HEK293 (cell line): ENCODE data around the gene ZCCHC17.
A peak's percentile ranks its signal among the peaks of the same experiment; 100 is the strongest.

Source experiments
- BCL11B ChIP-seq: fragments of 450-650 bp; formaldehyde crosslinking; IDR thresholded peaks from 2 replicates; pipeline ENCODE4 v1.5.1; 2016; ENCODE audit warnings: low read depth, missing biosample characterization, missing genetic modification characterization
- KLF8 ChIP-seq: fragments of 450-650 bp; formaldehyde crosslinking; IDR thresholded peaks from 2 replicates; pipeline ENCODE4 v1.5.1; 2016; ENCODE audit warnings: missing biosample characterization, missing genetic modification characterization
- MYNN ChIP-seq: fragments of 450-650 bp; formaldehyde crosslinking; IDR thresholded peaks from 2 replicates; pipeline ENCODE4 v1.5.1; 2016; ENCODE audit warnings: missing biosample characterization, missing genetic modification characterization, borderline replicate concordance
- OSR2 ChIP-seq: fragments of 450-650 bp; formaldehyde crosslinking; IDR thresholded peaks from 2 replicates; pipeline ENCODE4 v1.5.1; 2016; ENCODE audit warnings: missing biosample characterization, missing genetic modification characterization
- PRDM1 ChIP-seq: fragments of 450-650 bp; formaldehyde crosslinking; IDR thresholded peaks from 2 replicates; pipeline ENCODE4; 2016; ENCODE audit warnings: missing biosample characterization, missing genetic modification characterization
- PRDM4 ChIP-seq: fragments of 450-650 bp; formaldehyde crosslinking; IDR thresholded peaks from 2 replicates; pipeline ENCODE4 v1.5.1; 2017; ENCODE audit warnings: missing biosample characterization, missing genetic modification characterization
- RBAK ChIP-seq: fragments of 450-650 bp; formaldehyde crosslinking; IDR thresholded peaks from 2 replicates; pipeline ENCODE4 v1.5.1; 2016; ENCODE audit warnings: missing biosample characterization, missing genetic modification characterization
- REPIN1 ChIP-seq: fragments of 450-650 bp; formaldehyde crosslinking; IDR thresholded peaks from 2 replicates; pipeline ENCODE4 v1.5.1; 2017; ENCODE audit warnings: missing biosample characterization, missing genetic modification characterization, low read depth
- TCF7L2 ChIP-seq: IDR thresholded peaks from 2 replicates; pipeline ENCODE4 v1.6.1; 2011; ENCODE audit warnings: low read depth, mild to moderate bottlenecking, inconsistent platforms, low read length, moderate library complexity, borderline replicate concordance
- ZBTB1 ChIP-seq: fragments of 450-650 bp; formaldehyde crosslinking; IDR thresholded peaks from 2 replicates; pipeline ENCODE4 v1.5.1; 2016; ENCODE audit warnings: missing biosample characterization, missing genetic modification characterization
- ZFP37 ChIP-seq: fragments of 450-650 bp; formaldehyde crosslinking; IDR thresholded peaks from 2 replicates; pipeline ENCODE4 v1.5.1; 2016; ENCODE audit warnings: missing biosample characterization, missing genetic modification characterization
- ZFP41 ChIP-seq: fragments of 450-650 bp; formaldehyde crosslinking; IDR thresholded peaks from 2 replicates; pipeline ENCODE4 v1.5.1; 2016; ENCODE audit warnings: missing biosample characterization, missing genetic modification characterization, borderline replicate concordance
- ZIC2 ChIP-seq: fragments of 450-650 bp; formaldehyde crosslinking; IDR thresholded peaks from 2 replicates; pipeline ENCODE4 v1.5.1; 2016; ENCODE audit warnings: missing biosample characterization, missing genetic modification characterization
- ZNF132 ChIP-seq: fragments of 450-650 bp; formaldehyde crosslinking; IDR thresholded peaks from 2 replicates; pipeline ENCODE4 v1.5.1; 2017; ENCODE audit warnings: missing biosample characterization, missing genetic modification characterization, borderline replicate concordance
- ZNF138 ChIP-seq: fragments of 450-650 bp; formaldehyde crosslinking; IDR thresholded peaks from 2 replicates; pipeline ENCODE4 v1.5.1; 2016; ENCODE audit warnings: missing biosample characterization, missing genetic modification characterization, borderline replicate concordance
- ZNF146 ChIP-seq: fragments of 450-650 bp; formaldehyde crosslinking; IDR thresholded peaks from 2 replicates; pipeline ENCODE4 v1.5.1; 2016; ENCODE audit warnings: missing biosample characterization, missing genetic modification characterization
- ZNF184 ChIP-seq: fragments of 450-650 bp; IDR thresholded peaks from 2 replicates; pipeline ENCODE4 v1.5.1; 2018; ENCODE audit warnings: missing biosample characterization, mild to moderate bottlenecking, missing genetic modification characterization
- ZNF211 ChIP-seq: fragments of 450-650 bp; formaldehyde crosslinking; IDR thresholded peaks from 2 replicates; pipeline ENCODE4 v1.5.1; 2016; ENCODE audit warnings: low read depth, missing biosample characterization, missing genetic modification characterization
- ZNF302 ChIP-seq: fragments of 450-650 bp; formaldehyde crosslinking; IDR thresholded peaks from 2 replicates; pipeline ENCODE4 v1.5.1; 2016; ENCODE audit warnings: missing biosample characterization, missing genetic modification characterization, low read depth
- ZNF501 ChIP-seq: fragments of 450-650 bp; formaldehyde crosslinking; IDR thresholded peaks from 2 replicates; pipeline ENCODE4 v1.5.1; 2016; ENCODE audit warnings: missing biosample characterization, missing genetic modification characterization
- ZNF529 ChIP-seq: fragments of 450-650 bp; formaldehyde crosslinking; IDR thresholded peaks from 2 replicates; pipeline ENCODE4 v1.5.1; 2017; ENCODE audit warnings: missing genetic modification characterization, missing biosample characterization; ENCODE audit not compliant: insufficient replicate concordance
- ZNF585B ChIP-seq: fragments of 450-650 bp; formaldehyde crosslinking; IDR thresholded peaks from 2 replicates; pipeline ENCODE4 v1.5.1; 2016; ENCODE audit warnings: missing biosample characterization, missing genetic modification characterization
- ZNF596 ChIP-seq: fragments of 450-650 bp; IDR thresholded peaks from 2 replicates; pipeline ENCODE4 v1.5.0; 2018; ENCODE audit warnings: missing biosample characterization, mild to moderate bottlenecking, missing genetic modification characterization, moderate library complexity
- ZNF621 ChIP-seq: fragments of 450-650 bp; formaldehyde crosslinking; IDR thresholded peaks from 2 replicates; pipeline ENCODE4 v1.5.1; 2017; ENCODE audit warnings: missing biosample characterization, missing genetic modification characterization
- ZNF639 ChIP-seq: fragments of 450-650 bp; formaldehyde crosslinking; IDR thresholded peaks from 2 replicates; pipeline ENCODE4 v1.5.1; 2016; ENCODE audit warnings: missing biosample characterization, missing genetic modification characterization
- ZNF707 ChIP-seq: fragments of 450-650 bp; formaldehyde crosslinking; IDR thresholded peaks from 2 replicates; pipeline ENCODE4 v1.5.1; 2016; ENCODE audit warnings: missing biosample characterization, missing genetic modification characterization
- ZNF785 ChIP-seq: fragments of 450-650 bp; formaldehyde crosslinking; IDR thresholded peaks from 2 replicates; pipeline ENCODE4 v1.5.1; 2016; ENCODE audit warnings: missing biosample characterization, missing genetic modification characterization
- ZSCAN18 ChIP-seq: fragments of 450-650 bp; formaldehyde crosslinking; IDR thresholded peaks from 2 replicates; pipeline ENCODE4 v1.5.1; 2016; ENCODE audit warnings: missing biosample characterization, missing genetic modification characterization
- ZSCAN30 ChIP-seq: fragments of 450-650 bp; IDR thresholded peaks from 2 replicates; pipeline ENCODE4 v1.5.1; 2018; ENCODE audit warnings: missing biosample characterization, mild to moderate bottlenecking, missing genetic modification characterization, moderate library complexity
- TF ChIP-seq, protein P1 (sequence below): fragments of 450-650 bp; formaldehyde crosslinking; IDR thresholded peaks from 2 replicates; pipeline ENCODE4 v1.5.1; 2017; ENCODE audit warnings: missing biosample characterization, missing genetic modification characterization
- TF ChIP-seq, protein P2 (sequence below): fragments of 450-650 bp; formaldehyde crosslinking; IDR thresholded peaks from 2 replicates; pipeline ENCODE4 v1.5.1; 2016; ENCODE audit warnings: missing biosample characterization, missing genetic modification characterization
- TF ChIP-seq, protein P3 (sequence below): fragments of 450-650 bp; formaldehyde crosslinking; IDR thresholded peaks from 2 replicates; pipeline ENCODE4 v1.5.1; 2016; ENCODE audit warnings: missing biosample characterization, missing genetic modification characterization

The ZCCHC17 gene

DNA sequence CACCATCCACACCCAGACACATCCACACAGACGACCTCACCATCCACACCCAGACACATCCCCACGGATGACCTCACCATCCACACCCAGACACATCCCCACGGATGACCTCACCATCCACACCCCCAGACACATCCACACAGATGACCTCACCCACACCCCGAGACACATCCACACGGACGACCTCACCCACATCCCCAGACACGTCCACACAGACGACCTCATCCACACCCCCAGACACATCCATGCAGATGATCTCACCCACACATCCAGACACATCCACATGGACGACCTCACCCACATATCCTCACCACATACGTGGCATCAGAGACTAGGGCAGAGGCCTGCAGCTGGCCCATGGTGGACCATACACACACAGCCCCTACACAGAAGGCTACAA is 90.8 kb downstream of the ZCCHC17 start (continued):
- TF ChIP-seq BCL11B (no peak), ZNF184 (tag by site-specific recombination) (no peak), ZNF639 (tag by site-specific recombination) (peak; percentile 97), ZNF501 (tag by site-specific recombination) (no peak), ZNF707 (tag by site-specific recombination) (peak; percentile 57; the same call in 1 of the 2 replicates), ZNF132 (no peak), ZBTB1 (tag by site-specific recombination) (no peak), ZNF146 (tag by site-specific recombination) (no peak; the same call in 1 of the 2 replicates), PRDM1 (tag by site-specific recombination) (no peak), ZIC2 (tag by site-specific recombination) (no peak), ZFP41 (tag by site-specific recombination) (no peak), ZNF785 (peak; percentile 88; the same call in 1 of the 2 replicates), RBAK (tag by site-specific recombination) (no peak), PRDM4 (tag by site-specific recombination) (no peak), ZNF211 (no peak), KLF8 (tag by site-specific recombination) (0 out of 2 replicates have a peak, but pooled peaks have one; percentile 14), MYNN (peak; percentile 40; the same call in 1 of the 2 replicates), ZNF585B (tag by site-specific recombination) (no peak), REPIN1 (tag by site-specific recombination) (no peak), ZNF529 (tag by site-specific recombination) (no peak), ZSCAN18 (tag by site-specific recombination) (no peak), ZNF596 (tag by site-specific recombination) (no peak), ZSCAN30 (tag by site-specific recombination) (no peak), ZNF621 (tag by site-specific recombination) (no peak), TCF7L2 (no peak), OSR2 (no peak), ZNF138 (tag by site-specific recombination) (no peak), ZFP37 (tag by site-specific recombination) (0 out of 2 replicates have a peak, but pooled peaks have one; percentile 48), ZNF302 (tag by site-specific recombination) (no peak)
- TF ChIP-seq, protein P1, sequence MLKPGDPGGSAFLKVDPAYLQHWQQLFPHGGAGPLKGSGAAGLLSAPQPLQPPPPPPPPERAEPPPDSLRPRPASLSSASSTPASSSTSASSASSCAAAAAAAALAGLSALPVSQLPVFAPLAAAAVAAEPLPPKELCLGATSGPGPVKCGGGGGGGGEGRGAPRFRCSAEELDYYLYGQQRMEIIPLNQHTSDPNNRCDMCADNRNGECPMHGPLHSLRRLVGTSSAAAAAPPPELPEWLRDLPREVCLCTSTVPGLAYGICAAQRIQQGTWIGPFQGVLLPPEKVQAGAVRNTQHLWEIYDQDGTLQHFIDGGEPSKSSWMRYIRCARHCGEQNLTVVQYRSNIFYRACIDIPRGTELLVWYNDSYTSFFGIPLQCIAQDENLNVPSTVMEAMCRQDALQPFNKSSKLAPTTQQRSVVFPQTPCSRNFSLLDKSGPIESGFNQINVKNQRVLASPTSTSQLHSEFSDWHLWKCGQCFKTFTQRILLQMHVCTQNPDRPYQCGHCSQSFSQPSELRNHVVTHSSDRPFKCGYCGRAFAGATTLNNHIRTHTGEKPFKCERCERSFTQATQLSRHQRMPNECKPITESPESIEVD, result no peak
- TF ChIP-seq, protein P2, sequence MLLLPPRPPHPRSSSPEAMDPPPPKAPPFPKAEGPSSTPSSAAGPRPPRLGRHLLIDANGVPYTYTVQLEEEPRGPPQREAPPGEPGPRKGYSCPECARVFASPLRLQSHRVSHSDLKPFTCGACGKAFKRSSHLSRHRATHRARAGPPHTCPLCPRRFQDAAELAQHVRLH (tag by site-specific recombination), result no peak
- TF ChIP-seq, protein P3, sequence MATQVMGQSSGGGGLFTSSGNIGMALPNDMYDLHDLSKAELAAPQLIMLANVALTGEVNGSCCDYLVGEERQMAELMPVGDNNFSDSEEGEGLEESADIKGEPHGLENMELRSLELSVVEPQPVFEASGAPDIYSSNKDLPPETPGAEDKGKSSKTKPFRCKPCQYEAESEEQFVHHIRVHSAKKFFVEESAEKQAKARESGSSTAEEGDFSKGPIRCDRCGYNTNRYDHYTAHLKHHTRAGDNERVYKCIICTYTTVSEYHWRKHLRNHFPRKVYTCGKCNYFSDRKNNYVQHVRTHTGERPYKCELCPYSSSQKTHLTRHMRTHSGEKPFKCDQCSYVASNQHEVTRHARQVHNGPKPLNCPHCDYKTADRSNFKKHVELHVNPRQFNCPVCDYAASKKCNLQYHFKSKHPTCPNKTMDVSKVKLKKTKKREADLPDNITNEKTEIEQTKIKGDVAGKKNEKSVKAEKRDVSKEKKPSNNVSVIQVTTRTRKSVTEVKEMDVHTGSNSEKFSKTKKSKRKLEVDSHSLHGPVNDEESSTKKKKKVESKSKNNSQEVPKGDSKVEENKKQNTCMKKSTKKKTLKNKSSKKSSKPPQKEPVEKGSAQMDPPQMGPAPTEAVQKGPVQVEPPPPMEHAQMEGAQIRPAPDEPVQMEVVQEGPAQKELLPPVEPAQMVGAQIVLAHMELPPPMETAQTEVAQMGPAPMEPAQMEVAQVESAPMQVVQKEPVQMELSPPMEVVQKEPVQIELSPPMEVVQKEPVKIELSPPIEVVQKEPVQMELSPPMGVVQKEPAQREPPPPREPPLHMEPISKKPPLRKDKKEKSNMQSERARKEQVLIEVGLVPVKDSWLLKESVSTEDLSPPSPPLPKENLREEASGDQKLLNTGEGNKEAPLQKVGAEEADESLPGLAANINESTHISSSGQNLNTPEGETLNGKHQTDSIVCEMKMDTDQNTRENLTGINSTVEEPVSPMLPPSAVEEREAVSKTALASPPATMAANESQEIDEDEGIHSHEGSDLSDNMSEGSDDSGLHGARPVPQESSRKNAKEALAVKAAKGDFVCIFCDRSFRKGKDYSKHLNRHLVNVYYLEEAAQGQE (tag by site-specific recombination), result no peak
